K562 (cell line): ENCODE results near the gene LTN1. TPM values are rescaled to one million over a fixed set of nuclear protein-coding genes. Genes with fewer than 3 reads are reported as not detected.
A peak's percentile ranks its signal among the peaks of the same experiment; 100 is the strongest.

Experiments
- ATF1 ChIP-seq, 2 experiments: fragments of 450-650 bp in 1 of 2; IDR thresholded peaks; 2 replicates each; pipeline ENCODE4 v1.6.1; 2016; ENCODE audit warnings: missing compliant biosample characterization in 1 of 2, missing genetic modification characterization in 1 of 2
- ESRRA ChIP-seq: fragments of 450-650 bp; IDR thresholded peaks from 2 replicates; pipeline ENCODE4 v1.6.1; 2014; ENCODE audit warnings: low read depth, mild to moderate bottlenecking, moderate library complexity, borderline replicate concordance
- FOXK2 ChIP-seq, 2 experiments: fragments of 450-650 bp; IDR thresholded peaks in 1 of 2; conservative IDR thresholded peaks in 1 of 2; 2 replicates each; pipeline ENCODE4 v1.6.1; 2016; ENCODE audit warnings: low read depth in 2 of 2, mild to moderate bottlenecking in 1 of 2
- FOXP1 ChIP-seq: sonication (generic); formaldehyde crosslinking; IDR thresholded peaks from 2 replicates; pipeline ENCODE4 v1.8.0; 2022; ENCODE audit warnings: mild to moderate bottlenecking, missing genetic modification reagents
- KDM4B ChIP-seq, 2 experiments: fragments of 450-650 bp in 1 of 2; sonication (generic) in 1 of 2; IDR thresholded peaks; 2 replicates each; pipeline ENCODE4 v1.6.1; 2016 to 2017; ENCODE audit warnings: borderline replicate concordance in 2 of 2, antibody characterized with exemption in 1 of 2, low read depth in 1 of 2, mild to moderate bottlenecking in 1 of 2
- KDM5B ChIP-seq: fragments of 200-600 bp; sonication (generic); IDR thresholded peaks from 2 replicates; pipeline ENCODE4 v1.6.1; 2012; ENCODE audit warnings: low read depth, mild to moderate bottlenecking, moderate library complexity, low read length, control low read depth, inconsistent platforms; ENCODE audit not compliant: insufficient replicate concordance
- NFRKB ChIP-seq: fragments of 450-650 bp; IDR thresholded peaks from 2 replicates; pipeline ENCODE4 v1.6.1; 2016; ENCODE audit warnings: low read depth
- NR2C2 ChIP-seq, 2 experiments: fragments of 200-800 bp in 1 of 2; sonication (Bioruptor generic) in 1 of 2; sonication (generic) in 1 of 2; formaldehyde crosslinking in 1 of 2; IDR thresholded peaks; 2 replicates each; pipeline versions ENCODE4 v1.6.1 to v1.8.0; 2016 to 2022; ENCODE audit warnings: mild to moderate bottlenecking in 1 of 2, missing compliant biosample characterization in 1 of 2, missing genetic modification characterization in 1 of 2, missing genetic modification reagents in 1 of 2
- RNF2 ChIP-seq: sonication (generic); IDR thresholded peaks from 2 replicates; pipeline ENCODE4 v1.6.1; 2016
- RREB1 ChIP-seq: fragments of 250-450 bp; sonication (Bioruptor Pico); IDR thresholded peaks from 2 replicates; pipeline ENCODE4 v1.4.0; 2020
- TAF1 ChIP-seq: IDR thresholded peaks from 2 replicates; pipeline ENCODE4 v1.6.1; 2011; ENCODE audit warnings: mild to moderate bottlenecking, low read length, moderate library complexity; ENCODE audit not compliant: insufficient read depth, control insufficient read depth, severe bottlenecking; ENCODE audit errors: extremely low read depth
- XRCC5 ChIP-seq: fragments of 200-400 bp; formaldehyde crosslinking; IDR thresholded peaks from 2 replicates; pipeline ENCODE4 v1.6.1; 2017; ENCODE audit warnings: low read depth, mild to moderate bottlenecking, low read length
- ZFP91 ChIP-seq: sonication (generic); formaldehyde crosslinking; IDR thresholded peaks from 2 replicates; pipeline ENCODE4 v1.8.0; 2022; ENCODE audit warnings: mild to moderate bottlenecking, missing genetic modification reagents
- ZFPM2 ChIP-seq: fragments of 250-450 bp; sonication (Bioruptor Pico); IDR thresholded peaks from 2 replicates; pipeline ENCODE4 v1.5.1; 2022; ENCODE audit warnings: mild to moderate bottlenecking
- ZNF79 ChIP-seq: fragments of 250-450 bp; sonication (Bioruptor Pico); IDR thresholded peaks from 2 replicates; pipeline ENCODE4 v1.4.0; 2020; ENCODE audit warnings: low read depth, mild to moderate bottlenecking, moderate library complexity
- ZZZ3 ChIP-seq: fragments of 450-650 bp; IDR thresholded peaks from 2 replicates; pipeline ENCODE4 v1.6.1; 2016; ENCODE audit warnings: antibody characterized with exemption, mild to moderate bottlenecking, moderate library complexity
- polyA plus RNA-seq, 8 experiments: library from polyadenylated mRNA; depleted of rRNA in 4 of 8; stranded (reverse) in 5 of 8; unstranded in 3 of 8; fragments of >200 nt; fragmentation: Nextera tagmentation in 2 of 8; fragmentation: Illumina TruSeq in 1 of 8; extraction: Ambion mirVana in 2 of 8; extraction: Trizol in 1 of 8; gene quantifications; 2 replicates each; pipeline versions ENCODE4 v1.2.1 to v1.2.3, GENCODE V29; 2011 to 2014; ENCODE audit warnings: inconsistent platforms in 1 of 8, missing spikeins in 1 of 8
- total RNA-seq, 7 experiments: library from RNA; depleted of rRNA in 6 of 7; stranded (reverse); fragments of >200 nt in 6 of 7; fragmentation: Illumina TruSeq in 2 of 7; extraction: Trizol in 2 of 7; gene quantifications; 2 replicates each; pipeline versions ENCODE4 v1.2.1 to v1.2.3, GENCODE V29; 2011 to 2021; ENCODE audit warnings: low replicate concordance in 1 of 7

Gene LTN1
- total and polyA plus RNA-seq, 9 of the 15 experiments (the other 6 are each of a cell fraction or from before 2014, with no cell fraction given), result 15.7 to 49.6 (median 28.7) TPM

DNA sequence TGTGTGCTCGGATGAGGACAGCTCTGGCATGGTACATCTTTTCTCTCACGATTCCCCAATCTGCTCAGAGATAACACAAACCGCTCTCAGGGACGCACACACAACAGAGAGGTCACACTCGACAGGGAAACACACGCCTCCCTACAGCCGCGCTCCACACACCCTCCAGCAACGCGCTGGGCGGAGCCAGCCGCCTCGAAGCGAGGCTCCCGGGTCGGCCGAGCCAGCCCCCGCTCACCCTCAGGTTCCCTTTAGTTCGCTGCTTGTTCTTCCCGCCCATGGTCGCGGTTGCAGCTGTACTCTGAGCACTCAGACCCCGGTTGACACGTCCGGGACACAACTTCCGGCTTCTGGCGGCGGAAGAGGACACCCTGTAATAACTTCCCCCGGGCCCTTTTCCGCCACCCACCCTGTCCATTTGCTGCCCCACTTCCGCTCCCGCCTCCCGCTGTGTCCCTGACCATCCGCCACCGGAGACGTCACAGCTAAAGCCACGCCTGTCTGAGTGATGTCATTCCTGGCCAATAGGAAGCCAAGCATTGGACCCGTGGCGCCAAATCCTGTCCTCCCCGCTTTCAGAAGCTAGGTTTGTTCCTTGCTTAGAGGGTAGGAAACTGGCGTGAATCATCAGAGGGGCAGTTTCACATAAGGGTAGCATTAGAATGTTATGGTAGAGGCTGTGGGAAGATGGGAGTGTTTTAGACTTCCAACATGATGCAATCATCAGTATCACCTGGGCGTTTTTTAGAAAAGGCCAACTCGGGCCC lies at the start of gene LTN1 (continued):
- peak; percentile 67; the same call in 1 of the 2 replicates for TF ChIP-seq ZFP91 (CRISPR knock-in tag)
- TF ChIP-seq KDM4B (IDR thresholded peaks at IDR 0.05; ENCODE audit: borderline replicate concordance in 2 of 2, low read depth in 1 of 2), result peak in 1 of 2 experiments; percentile 99; a peak in 2 of 4 replicates
- TF ChIP-seq KDM5B, result peak; percentile 88
- 0 out of 2 replicates have a peak, but pooled peaks have one; percentile 13 for TF ChIP-seq ZNF79
- peak; percentile 87 for TF ChIP-seq ESRRA
- TF ChIP-seq XRCC5, result peak; percentile 96
- no peak for TF ChIP-seq ZFPM2 (CRISPR knock-in tag)
- no peak for TF ChIP-seq ZZZ3
- 0 out of 2 replicates have a peak, but pooled peaks have one; percentile 17 for TF ChIP-seq RNF2
- peak; percentile 59; the same call in 1 of the 2 replicates for TF ChIP-seq ATF1 (CRISPR knock-in tag; IDR thresholded peaks at IDR 0.05)
- peak; percentile 99 for TF ChIP-seq ATF1 (tag; IDR thresholded peaks at IDR 0.05)
- peak; percentile 90; the same call in 1 of the 2 replicates for TF ChIP-seq NFRKB
- TF ChIP-seq NR2C2 (CRISPR knock-in tag; IDR thresholded peaks at IDR 0.05), result peak; percentile 73
- TF ChIP-seq NR2C2 (tag; IDR thresholded peaks at IDR 0.05), result peak; percentile 93
- peak; percentile 92 for TF ChIP-seq FOXP1
- peak; percentile 68; the same call in 1 of the 2 replicates for TF ChIP-seq RREB1 (CRISPR knock-in tag)
- peak; percentile 86 for TF ChIP-seq TAF1
- peak; percentile 96 to 97 for TF ChIP-seq FOXK2 (conservative IDR thresholded peaks at IDR 0.05 in 1 of 2, IDR thresholded peaks at IDR 0.05 in 1 of 2; ENCODE audit: low read depth in 2 of 2)
